GM23338 (cell line): Measurements from ENCODE around the gene ZNF593OS. TPM values are rescaled to one million over a fixed set of nuclear protein-coding genes. Genes with fewer than 3 reads are reported as not detected.

Source experiments
- ATAC-seq: fragments of 200-7000 bp; cut with Tn5 transposase; 3 replicates; pipeline ENCODE4 v1.9.1; 2020
- DNase-seq: peaks from one replicate; pipeline ENCODE4 v3.0.0-alpha.2; 2015; ENCODE audit warnings: low spot score
- H2AFZ ChIP-seq: fragments of 200-600 bp; sonication (generic); 2 replicates; pipeline ENCODE4 v1.8.0; 2016; ENCODE audit warnings: antibody characterized with exemption, mild to moderate bottlenecking, moderate library complexity
- H3F3A ChIP-seq: fragments of 200-600 bp; sonication (generic); replicated peaks from 2 replicates; pipeline ENCODE4 v1.8.0; 2017; ENCODE audit warnings: antibody characterized with exemption, mixed run types, low read depth
- H3K27ac ChIP-seq: fragments of 200-600 bp; sonication (generic); 2 replicates; pipeline ENCODE4 v1.6.1; 2016; ENCODE audit warnings: low read depth
- H3K27me3 ChIP-seq: fragments of 200-600 bp; sonication (generic); 2 replicates; pipeline ENCODE4 v1.8.0; 2016; ENCODE audit warnings: mild to moderate bottlenecking, mixed run types, moderate library complexity; ENCODE audit not compliant: insufficient read depth
- H3K36me3 ChIP-seq: fragments of 200-600 bp; sonication (generic); 2 replicates; pipeline ENCODE4 v1.8.0; 2016; ENCODE audit warnings: mild to moderate bottlenecking; ENCODE audit not compliant: insufficient read depth
- H3K4me1 ChIP-seq: fragments of 200-600 bp; sonication (generic); 2 replicates; pipeline ENCODE4 v1.8.0; 2016; ENCODE audit warnings: mild to moderate bottlenecking, moderate library complexity; ENCODE audit not compliant: insufficient read depth
- H3K4me2 ChIP-seq: fragments of 200-600 bp; sonication (generic); 2 replicates; pipeline ENCODE4 v1.7.1; 2017; ENCODE audit warnings: mixed run types
- H3K4me3 ChIP-seq: fragments of 200-600 bp; sonication (generic); 2 replicates; pipeline ENCODE4 v1.6.1; 2016; ENCODE audit warnings: mixed run types
- H3K79me2 ChIP-seq: fragments of 200-600 bp; sonication (generic); replicated peaks from 2 replicates; pipeline ENCODE4 v1.8.0; 2017; ENCODE audit warnings: mild to moderate bottlenecking; ENCODE audit not compliant: insufficient read depth
- H3K9me2 ChIP-seq: fragments of 200-600 bp; sonication (generic); 2 replicates; pipeline ENCODE4 v1.8.0; 2017; ENCODE audit not compliant: insufficient read depth
- H4K20me1 ChIP-seq: fragments of 200-600 bp; sonication (generic); replicated peaks from 2 replicates; pipeline ENCODE4 v1.8.0; 2017; ENCODE audit warnings: mild to moderate bottlenecking; ENCODE audit not compliant: insufficient read depth
- H3K27ac Mint-ChIP-seq: 2 replicates; pipeline ENCODE4 v1.8.0; 2020; ENCODE audit warnings: inconsistent platforms, mild to moderate bottlenecking, moderate library complexity, mixed read lengths
- H3K27me3 Mint-ChIP-seq: 3 replicates; pipeline ENCODE4 v1.8.0; 2022; ENCODE audit warnings: low read depth, mild to moderate bottlenecking, moderate library complexity, mixed read lengths, inconsistent platforms; ENCODE audit not compliant: insufficient read depth, poor library complexity
- H3K36me3 Mint-ChIP-seq: 3 replicates; pipeline ENCODE4 v1.8.0; 2021; ENCODE audit warnings: low read depth, mild to moderate bottlenecking, inconsistent platforms, moderate library complexity, mixed read lengths
- H3K4me1 Mint-ChIP-seq: 3 replicates; pipeline ENCODE4 v1.8.0; 2020; ENCODE audit warnings: mild to moderate bottlenecking, inconsistent platforms, mixed read lengths
- H3K4me3 Mint-ChIP-seq: 3 replicates; pipeline ENCODE4 v1.8.0; 2021; ENCODE audit warnings: moderate library complexity, mild to moderate bottlenecking, inconsistent platforms, mixed read lengths
- H3K9me3 Mint-ChIP-seq: 3 replicates; pipeline ENCODE4 v1.8.0; 2020; ENCODE audit warnings: moderate library complexity, mild to moderate bottlenecking, inconsistent platforms, mixed read lengths
- CREB1 ChIP-seq: fragments of 250-450 bp; sonication (Bioruptor Pico); IDR thresholded peaks from 2 replicates; pipeline ENCODE4 v1.5.0; 2020; ENCODE audit warnings: low read depth, mild to moderate bottlenecking, moderate library complexity
- ETS1 ChIP-seq: IDR thresholded peaks from 2 replicates; pipeline ENCODE4 v1.6.1; 2016; ENCODE audit warnings: antibody characterized with exemption
- JUNB ChIP-seq: IDR thresholded peaks from one replicate; pipeline ENCODE4 v1.6.1; 2016; ENCODE audit warnings: antibody characterized with exemption; ENCODE audit not compliant: unreplicated experiment
- POLR2AphosphoS5 ChIP-seq: IDR thresholded peaks from 2 replicates; pipeline ENCODE4 v1.6.1; 2016; ENCODE audit warnings: antibody characterized with exemption, low read depth
- REST ChIP-seq: IDR thresholded peaks from one replicate; pipeline ENCODE4 v1.6.1; 2018; ENCODE audit warnings: antibody characterized with exemption; ENCODE audit not compliant: unreplicated experiment
- STAT1 ChIP-seq: IDR thresholded peaks from one replicate; pipeline ENCODE4 v1.6.1; 2016; ENCODE audit warnings: antibody characterized with exemption; ENCODE audit not compliant: unreplicated experiment
- ZNF114 ChIP-seq: fragments of 250-450 bp; sonication (Bioruptor Pico); IDR thresholded peaks from 2 replicates; pipeline ENCODE4 v1.5.0; 2020; ENCODE audit warnings: mild to moderate bottlenecking, moderate library complexity
- ZNF331 ChIP-seq: fragments of 250-450 bp; sonication (Bioruptor Pico); IDR thresholded peaks from 2 replicates; pipeline ENCODE4 v1.5.0; 2020; ENCODE audit warnings: low read depth, mild to moderate bottlenecking, moderate library complexity
- ZNF462 ChIP-seq: fragments of 250-450 bp; sonication (Bioruptor Pico); IDR thresholded peaks from 2 replicates; pipeline ENCODE4 v1.5.0; 2020; ENCODE audit warnings: mild to moderate bottlenecking, moderate library complexity
- polyA plus RNA-seq: library from polyadenylated mRNA; unstranded; fragments of >200 nt; fragmentation: Nextera tagmentation; extraction: Ambion mirVana; gene quantifications from 2 replicates; pipeline ENCODE4 v1.2.1, GENCODE V29; 2016
- total RNA-seq: library from RNA; depleted of rRNA; stranded (reverse); fragments of >200 nt; shearing (Covaris generic); gene quantifications from 2 replicates; pipeline ENCODE4 v1.2.3, GENCODE V29; 2014

Gene ZNF593OS
- total and polyA plus RNA-seq, 2 experiments from 2014 or later, result 1.1 TPM; not detected in 1

- Histone ChIP-seq H4K20me1 (no peaks in the 10 kb centered on the region), H3K4me2 (no peak overlapping the region), H2AFZ (no peak overlapping the region), H3F3A (0 out of 2 replicates have a peak, but pooled peaks cover 4% of the 10 kb centered on the region), H3K4me3 (no peak overlapping the region), H3K27ac (no peak overlapping the region), H3K79me2 (no peaks in the 10 kb centered on the region), H3K9me2 (no peaks in the 10 kb centered on the region), H3K4me1 (no peaks in the 10 kb centered on the region), H3K27me3 (no peaks in the 10 kb centered on the region), H3K36me3 (no peaks in the 10 kb centered on the region)
- H3K36me3 Mint-ChIP-seq, result peaks cover 9% of the 10 kb centered on the region; the same call in 2 of the 3 replicates
- H3K9me3 Mint-ChIP-seq, result no peaks in the 10 kb centered on the region; the same call in 2 of the 3 replicates
- H3K27me3 Mint-ChIP-seq, result peaks cover 13% of the 10 kb centered on the region
- peaks cover 17% of the 10 kb centered on the region for H3K4me1 Mint-ChIP-seq
- TF ChIP-seq ZNF331 (CRISPR knock-in tag), result no peak
- TF ChIP-seq JUNB, result no peak
- no peak for TF ChIP-seq ZNF462 (CRISPR knock-in tag)
- TF ChIP-seq STAT1, result no peak
- TF ChIP-seq REST, result no peak
- no peak for TF ChIP-seq ETS1
- no peak for TF ChIP-seq ZNF114
- TF ChIP-seq POLR2AphosphoS5, result no peak
- no peak for TF ChIP-seq CREB1
- no peak overlapping the region for H3K27ac Mint-ChIP-seq
- DNase-seq (no peak), ATAC-seq (no peak)
- no peak overlapping the region for H3K4me3 Mint-ChIP-seq
Measured at GRCh38 chr1:26188477-26188876, 16.8 kb upstream of the ZNF593OS start.
